ENCODE results near the gene CLCN1.

The CLCN1 gene

GRCh38 chr7:143387156-143387975 is 71.5 kb downstream of the CLCN1 start:
- DNase-seq (ENCODE audit: low read depth), result no peak
- TF ChIP-seq, protein P1, sequence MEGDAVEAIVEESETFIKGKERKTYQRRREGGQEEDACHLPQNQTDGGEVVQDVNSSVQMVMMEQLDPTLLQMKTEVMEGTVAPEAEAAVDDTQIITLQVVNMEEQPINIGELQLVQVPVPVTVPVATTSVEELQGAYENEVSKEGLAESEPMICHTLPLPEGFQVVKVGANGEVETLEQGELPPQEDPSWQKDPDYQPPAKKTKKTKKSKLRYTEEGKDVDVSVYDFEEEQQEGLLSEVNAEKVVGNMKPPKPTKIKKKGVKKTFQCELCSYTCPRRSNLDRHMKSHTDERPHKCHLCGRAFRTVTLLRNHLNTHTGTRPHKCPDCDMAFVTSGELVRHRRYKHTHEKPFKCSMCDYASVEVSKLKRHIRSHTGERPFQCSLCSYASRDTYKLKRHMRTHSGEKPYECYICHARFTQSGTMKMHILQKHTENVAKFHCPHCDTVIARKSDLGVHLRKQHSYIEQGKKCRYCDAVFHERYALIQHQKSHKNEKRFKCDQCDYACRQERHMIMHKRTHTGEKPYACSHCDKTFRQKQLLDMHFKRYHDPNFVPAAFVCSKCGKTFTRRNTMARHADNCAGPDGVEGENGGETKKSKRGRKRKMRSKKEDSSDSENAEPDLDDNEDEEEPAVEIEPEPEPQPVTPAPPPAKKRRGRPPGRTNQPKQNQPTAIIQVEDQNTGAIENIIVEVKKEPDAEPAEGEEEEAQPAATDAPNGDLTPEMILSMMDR (IDR thresholded peaks at IDR 0.05; ENCODE audit: insufficient read depth, low read depth, low read length, missing control alignments), result no peak
- H3K4me3 ChIP-seq (ENCODE audit: low read depth, low read length), result no peak overlapping the region

DNA sequence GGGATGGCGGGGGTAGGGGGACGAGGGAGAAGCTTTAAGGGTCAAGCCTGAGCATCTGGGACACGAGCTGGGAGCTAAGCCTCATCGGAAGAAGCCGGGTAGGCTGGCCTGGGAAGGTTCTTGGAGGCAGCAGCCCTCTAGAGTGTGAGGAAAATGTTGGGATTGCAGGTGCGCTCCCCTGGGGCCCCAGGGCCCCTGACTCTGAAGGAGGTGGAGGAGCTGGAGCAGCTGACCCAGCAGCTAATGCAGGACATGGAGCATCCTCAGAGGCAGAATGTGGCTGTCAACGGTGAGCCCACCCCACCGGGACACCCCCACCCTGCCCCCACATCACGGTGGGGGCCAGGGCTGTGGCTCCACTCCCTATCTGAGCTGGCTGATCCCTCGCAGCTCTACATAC is 72.1 kb downstream of the CLCN1 start:
- DNase-seq (ENCODE audit: low read depth), result no peak
- TF ChIP-seq, protein P1 (IDR thresholded peaks at IDR 0.05; ENCODE audit: insufficient read depth, low read depth, low read length, missing control alignments), result no peak
- H3K4me3 ChIP-seq (ENCODE audit: low read depth, low read length), result no peak overlapping the region

DNA sequence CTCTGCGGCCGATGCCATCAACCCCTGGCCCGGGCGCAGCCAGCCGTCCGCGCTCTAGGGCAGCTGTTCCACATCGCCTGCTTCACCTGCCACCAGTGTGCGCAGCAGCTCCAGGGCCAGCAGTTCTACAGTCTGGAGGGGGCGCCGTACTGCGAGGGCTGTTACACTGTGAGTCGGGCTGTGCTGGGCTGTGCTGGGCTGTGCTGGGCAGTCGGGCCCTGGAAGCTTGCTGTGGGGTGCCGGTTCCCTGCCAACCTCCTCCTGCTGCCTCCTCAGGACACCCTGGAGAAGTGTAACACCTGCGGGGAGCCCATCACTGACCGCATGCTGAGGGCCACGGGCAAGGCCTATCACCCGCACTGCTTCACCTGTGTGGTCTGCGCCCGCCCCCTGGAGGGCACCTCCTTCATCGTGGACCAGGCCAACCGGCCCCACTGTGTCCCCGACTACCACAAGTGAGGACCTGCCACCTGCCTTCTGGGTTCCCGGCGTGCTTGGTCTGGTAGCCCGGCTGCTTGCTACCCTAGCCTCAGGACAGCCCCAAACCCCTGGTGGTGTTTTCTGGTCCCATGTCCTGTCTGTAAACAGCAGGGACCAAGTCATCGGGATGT is 72.7 kb downstream of the CLCN1 start:
- H3K4me3 ChIP-seq (ENCODE audit: low read depth, low read length), result no peak overlapping the region
- TF ChIP-seq, protein P1 (IDR thresholded peaks at IDR 0.05; ENCODE audit: insufficient read depth, low read depth, low read length, missing control alignments), result no peak
- no peak for DNase-seq (ENCODE audit: low read depth)

GRCh38 chr7:143389316-143390103 is 73.6 kb downstream of the CLCN1 start:
- no peak overlapping the region for H3K4me3 ChIP-seq (ENCODE audit: low read depth, low read length)
- TF ChIP-seq, protein P1 (IDR thresholded peaks at IDR 0.05; ENCODE audit: insufficient read depth, low read depth, low read length, missing control alignments), result no peak

DNA sequence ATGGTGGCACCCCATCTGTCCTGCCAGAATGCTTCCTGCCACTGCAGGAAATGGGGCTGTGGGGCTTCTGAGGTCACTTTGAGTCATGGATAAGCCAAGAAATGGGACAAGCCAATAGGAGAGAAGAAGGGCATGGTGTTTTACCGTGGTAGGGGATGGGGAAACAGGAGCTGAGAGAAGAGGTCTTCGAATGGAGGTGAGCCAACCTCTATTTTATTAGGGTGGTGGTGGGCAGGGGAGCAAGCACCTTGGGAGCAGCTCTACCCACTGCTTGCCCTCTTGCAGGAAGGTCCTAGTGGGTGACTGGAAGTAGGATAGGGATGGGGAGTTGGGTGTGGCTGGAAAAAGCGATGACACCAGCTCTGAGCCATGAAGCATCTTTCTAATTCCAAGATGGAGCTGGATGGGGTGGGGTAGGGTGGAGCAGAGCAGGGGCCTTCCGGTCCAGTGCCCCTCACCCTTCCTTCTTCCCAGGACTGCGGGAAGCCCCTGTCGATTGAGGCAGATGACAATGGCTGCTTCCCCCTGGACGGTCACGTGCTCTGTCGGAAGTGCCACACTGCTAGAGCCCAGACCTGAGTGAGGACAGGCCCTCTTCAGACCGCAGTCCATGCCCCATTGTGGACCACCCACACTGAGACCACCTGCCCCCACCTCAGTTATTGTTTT is 74.3 kb downstream of the CLCN1 start:
- TF ChIP-seq, protein P1 (IDR thresholded peaks at IDR 0.05; ENCODE audit: insufficient read depth, low read depth, low read length, missing control alignments), result no peak
- H3K4me3 ChIP-seq (ENCODE audit: low read depth, low read length), result no peak overlapping the region
- no peak for DNase-seq (ENCODE audit: low read depth)

More at GRCh38 chr7:143389316-143390103, 73.6 kb downstream of the CLCN1 start:
- DNase-seq (ENCODE audit: low read depth), result no peak

GRCh38 chr7:143390773-143391317 is 74.9 kb downstream of the CLCN1 start:
- TF ChIP-seq, protein P1 (IDR thresholded peaks at IDR 0.05; ENCODE audit: insufficient read depth, low read depth, low read length, missing control alignments), result no peak
- no peak for DNase-seq (ENCODE audit: low read depth)
- H3K4me3 ChIP-seq (ENCODE audit: low read depth, low read length), result no peak overlapping the region
